Measurements from ENCODE around the gene PDE4D. TPM values are rescaled to one million over a fixed set of nuclear protein-coding genes. Genes with fewer than 3 reads are reported as not detected.

Gene PDE4D
- total RNA-seq, 1 experiment from 2014 or later, result 3.3 TPM

DNA sequence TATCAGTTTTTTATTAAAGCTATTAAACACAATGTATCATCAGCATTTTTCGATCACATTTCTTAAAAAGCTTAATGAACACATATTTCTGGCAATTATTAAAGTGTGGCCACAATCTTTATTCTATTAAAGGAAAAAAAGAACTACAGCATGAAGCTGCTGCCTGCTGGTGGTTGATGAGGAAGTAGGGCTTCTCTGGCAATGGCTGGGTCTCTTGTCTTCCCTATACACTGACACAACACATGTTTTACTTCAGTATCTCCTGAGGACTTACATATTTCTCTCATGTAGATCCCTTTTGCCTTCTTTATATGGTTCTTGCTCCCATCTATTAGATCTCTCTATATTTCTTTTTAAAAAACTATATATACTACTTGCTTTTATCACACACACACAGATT, 719.9 kb downstream of the PDE4D start (continued):
- TF ChIP-seq, protein P1, sequence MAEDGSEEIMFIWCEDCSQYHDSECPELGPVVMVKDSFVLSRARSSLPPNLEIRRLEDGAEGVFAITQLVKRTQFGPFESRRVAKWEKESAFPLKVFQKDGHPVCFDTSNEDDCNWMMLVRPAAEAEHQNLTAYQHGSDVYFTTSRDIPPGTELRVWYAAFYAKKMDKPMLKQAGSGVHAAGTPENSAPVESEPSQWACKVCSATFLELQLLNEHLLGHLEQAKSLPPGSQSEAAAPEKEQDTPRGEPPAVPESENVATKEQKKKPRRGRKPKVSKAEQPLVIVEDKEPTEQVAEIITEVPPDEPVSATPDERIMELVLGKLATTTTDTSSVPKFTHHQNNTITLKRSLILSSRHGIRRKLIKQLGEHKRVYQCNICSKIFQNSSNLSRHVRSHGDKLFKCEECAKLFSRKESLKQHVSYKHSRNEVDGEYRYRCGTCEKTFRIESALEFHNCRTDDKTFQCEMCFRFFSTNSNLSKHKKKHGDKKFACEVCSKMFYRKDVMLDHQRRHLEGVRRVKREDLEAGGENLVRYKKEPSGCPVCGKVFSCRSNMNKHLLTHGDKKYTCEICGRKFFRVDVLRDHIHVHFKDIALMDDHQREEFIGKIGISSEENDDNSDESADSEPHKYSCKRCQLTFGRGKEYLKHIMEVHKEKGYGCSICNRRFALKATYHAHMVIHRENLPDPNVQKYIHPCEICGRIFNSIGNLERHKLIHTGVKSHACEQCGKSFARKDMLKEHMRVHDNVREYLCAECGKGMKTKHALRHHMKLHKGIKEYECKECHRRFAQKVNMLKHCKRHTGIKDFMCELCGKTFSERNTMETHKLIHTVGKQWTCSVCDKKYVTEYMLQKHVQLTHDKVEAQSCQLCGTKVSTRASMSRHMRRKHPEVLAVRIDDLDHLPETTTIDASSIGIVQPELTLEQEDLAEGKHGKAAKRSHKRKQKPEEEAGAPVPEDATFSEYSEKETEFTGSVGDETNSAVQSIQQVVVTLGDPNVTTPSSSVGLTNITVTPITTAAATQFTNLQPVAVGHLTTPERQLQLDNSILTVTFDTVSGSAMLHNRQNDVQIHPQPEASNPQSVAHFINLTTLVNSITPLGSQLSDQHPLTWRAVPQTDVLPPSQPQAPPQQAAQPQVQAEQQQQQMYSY (CRISPR knock-in tag; IDR thresholded peaks at IDR 0.05), result no peak
- TF ChIP-seq ELF4 (CRISPR knock-in tag; IDR thresholded peaks at IDR 0.05; ENCODE audit: low read depth) (no peak), MXD4 (CRISPR knock-in tag; IDR thresholded peaks at IDR 0.05; ENCODE audit: borderline replicate concordance) (no peak)

DNA sequence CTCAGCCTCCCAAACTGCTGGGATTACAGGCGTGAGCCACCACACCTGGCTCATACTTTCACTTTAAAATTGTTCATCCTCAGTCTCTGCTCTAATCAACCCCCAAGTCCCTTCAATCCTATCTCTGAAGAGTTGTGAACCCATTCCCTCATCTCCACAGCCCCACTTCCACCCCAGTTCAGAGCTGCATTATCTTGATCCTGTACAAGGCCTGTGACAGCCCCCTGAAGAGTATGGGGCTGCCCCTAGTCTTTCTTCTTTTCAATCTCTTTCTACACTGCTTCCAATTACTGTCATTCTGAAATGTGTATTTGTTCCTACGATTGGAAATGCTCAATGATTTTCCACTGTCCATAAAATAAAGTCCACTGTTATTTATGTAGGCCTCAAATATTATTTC, 722.4 kb downstream of the PDE4D start:
- CTCF ChIA-PET, result no interaction called here
- Mint-ChIP-seq H3K27me3 (ENCODE audit: low read depth) (no peaks in the 10 kb centered on the region), H3K27ac (no peak overlapping the region), H3K9me3 (no peaks in the 10 kb centered on the region), H3K4me3 (no peak overlapping the region), H3K4me1 (0 out of 2 replicates have a peak, but pooled peaks cover 4% of the 10 kb centered on the region), H3K36me3 (no peaks in the 10 kb centered on the region)
- ATAC-seq (no peak), DNase-seq (ENCODE audit: low spot score) (no peak)
- no peak for TF ChIP-seq FOXK1 (CRISPR knock-in tag; IDR thresholded peaks at IDR 0.05)
- TF ChIP-seq, protein P2, sequence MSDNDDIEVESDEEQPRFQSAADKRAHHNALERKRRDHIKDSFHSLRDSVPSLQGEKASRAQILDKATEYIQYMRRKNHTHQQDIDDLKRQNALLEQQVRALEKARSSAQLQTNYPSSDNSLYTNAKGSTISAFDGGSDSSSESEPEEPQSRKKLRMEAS (CRISPR knock-in tag; IDR thresholded peaks at IDR 0.05), result no peak
- TF ChIP-seq ZNF423 (CRISPR knock-in tag; IDR thresholded peaks at IDR 0.05), result no peak
- TF ChIP-seq CREM (CRISPR knock-in tag; IDR thresholded peaks at IDR 0.05), result no peak
- TF ChIP-seq, protein P3, sequence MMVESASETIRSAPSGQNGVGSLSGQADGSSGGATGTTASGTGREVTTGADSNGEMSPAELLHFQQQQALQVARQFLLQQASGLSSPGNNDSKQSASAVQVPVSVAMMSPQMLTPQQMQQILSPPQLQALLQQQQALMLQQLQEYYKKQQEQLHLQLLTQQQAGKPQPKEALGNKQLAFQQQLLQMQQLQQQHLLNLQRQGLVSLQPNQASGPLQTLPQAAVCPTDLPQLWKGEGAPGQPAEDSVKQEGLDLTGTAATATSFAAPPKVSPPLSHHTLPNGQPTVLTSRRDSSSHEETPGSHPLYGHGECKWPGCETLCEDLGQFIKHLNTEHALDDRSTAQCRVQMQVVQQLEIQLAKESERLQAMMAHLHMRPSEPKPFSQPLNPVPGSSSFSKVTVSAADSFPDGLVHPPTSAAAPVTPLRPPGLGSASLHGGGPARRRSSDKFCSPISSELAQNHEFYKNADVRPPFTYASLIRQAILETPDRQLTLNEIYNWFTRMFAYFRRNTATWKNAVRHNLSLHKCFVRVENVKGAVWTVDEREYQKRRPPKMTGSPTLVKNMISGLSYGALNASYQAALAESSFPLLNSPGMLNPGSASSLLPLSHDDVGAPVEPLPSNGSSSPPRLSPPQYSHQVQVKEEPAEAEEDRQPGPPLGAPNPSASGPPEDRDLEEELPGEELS (CRISPR knock-in tag; IDR thresholded peaks at IDR 0.05), result no peak
- TF ChIP-seq, protein P4, sequence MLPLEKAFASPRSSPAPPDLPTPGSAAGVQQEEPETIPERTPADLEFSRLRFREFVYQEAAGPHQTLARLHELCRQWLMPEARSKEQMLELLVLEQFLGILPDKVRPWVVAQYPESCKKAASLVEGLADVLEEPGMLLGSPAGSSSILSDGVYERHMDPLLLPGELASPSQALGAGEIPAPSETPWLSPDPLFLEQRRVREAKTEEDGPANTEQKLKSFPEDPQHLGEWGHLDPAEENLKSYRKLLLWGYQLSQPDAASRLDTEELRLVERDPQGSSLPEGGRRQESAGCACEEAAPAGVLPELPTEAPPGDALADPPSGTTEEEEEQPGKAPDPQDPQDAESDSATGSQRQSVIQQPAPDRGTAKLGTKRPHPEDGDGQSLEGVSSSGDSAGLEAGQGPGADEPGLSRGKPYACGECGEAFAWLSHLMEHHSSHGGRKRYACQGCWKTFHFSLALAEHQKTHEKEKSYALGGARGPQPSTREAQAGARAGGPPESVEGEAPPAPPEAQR (CRISPR knock-in tag; IDR thresholded peaks at IDR 0.05), result no peak
- no peak for TF ChIP-seq FOXP1 (CRISPR knock-in tag; IDR thresholded peaks at IDR 0.05; ENCODE audit: borderline replicate concordance)
- TF ChIP-seq, protein P5, sequence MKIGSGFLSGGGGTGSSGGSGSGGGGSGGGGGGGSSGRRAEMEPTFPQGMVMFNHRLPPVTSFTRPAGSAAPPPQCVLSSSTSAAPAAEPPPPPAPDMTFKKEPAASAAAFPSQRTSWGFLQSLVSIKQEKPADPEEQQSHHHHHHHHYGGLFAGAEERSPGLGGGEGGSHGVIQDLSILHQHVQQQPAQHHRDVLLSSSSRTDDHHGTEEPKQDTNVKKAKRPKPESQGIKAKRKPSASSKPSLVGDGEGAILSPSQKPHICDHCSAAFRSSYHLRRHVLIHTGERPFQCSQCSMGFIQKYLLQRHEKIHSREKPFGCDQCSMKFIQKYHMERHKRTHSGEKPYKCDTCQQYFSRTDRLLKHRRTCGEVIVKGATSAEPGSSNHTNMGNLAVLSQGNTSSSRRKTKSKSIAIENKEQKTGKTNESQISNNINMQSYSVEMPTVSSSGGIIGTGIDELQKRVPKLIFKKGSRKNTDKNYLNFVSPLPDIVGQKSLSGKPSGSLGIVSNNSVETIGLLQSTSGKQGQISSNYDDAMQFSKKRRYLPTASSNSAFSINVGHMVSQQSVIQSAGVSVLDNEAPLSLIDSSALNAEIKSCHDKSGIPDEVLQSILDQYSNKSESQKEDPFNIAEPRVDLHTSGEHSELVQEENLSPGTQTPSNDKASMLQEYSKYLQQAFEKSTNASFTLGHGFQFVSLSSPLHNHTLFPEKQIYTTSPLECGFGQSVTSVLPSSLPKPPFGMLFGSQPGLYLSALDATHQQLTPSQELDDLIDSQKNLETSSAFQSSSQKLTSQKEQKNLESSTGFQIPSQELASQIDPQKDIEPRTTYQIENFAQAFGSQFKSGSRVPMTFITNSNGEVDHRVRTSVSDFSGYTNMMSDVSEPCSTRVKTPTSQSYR (CRISPR knock-in tag; IDR thresholded peaks at IDR 0.05), result no peak
- no peak for TF ChIP-seq IRF2 (CRISPR knock-in tag; IDR thresholded peaks at IDR 0.05; ENCODE audit: borderline replicate concordance, low read depth)
- TF ChIP-seq, protein P6, sequence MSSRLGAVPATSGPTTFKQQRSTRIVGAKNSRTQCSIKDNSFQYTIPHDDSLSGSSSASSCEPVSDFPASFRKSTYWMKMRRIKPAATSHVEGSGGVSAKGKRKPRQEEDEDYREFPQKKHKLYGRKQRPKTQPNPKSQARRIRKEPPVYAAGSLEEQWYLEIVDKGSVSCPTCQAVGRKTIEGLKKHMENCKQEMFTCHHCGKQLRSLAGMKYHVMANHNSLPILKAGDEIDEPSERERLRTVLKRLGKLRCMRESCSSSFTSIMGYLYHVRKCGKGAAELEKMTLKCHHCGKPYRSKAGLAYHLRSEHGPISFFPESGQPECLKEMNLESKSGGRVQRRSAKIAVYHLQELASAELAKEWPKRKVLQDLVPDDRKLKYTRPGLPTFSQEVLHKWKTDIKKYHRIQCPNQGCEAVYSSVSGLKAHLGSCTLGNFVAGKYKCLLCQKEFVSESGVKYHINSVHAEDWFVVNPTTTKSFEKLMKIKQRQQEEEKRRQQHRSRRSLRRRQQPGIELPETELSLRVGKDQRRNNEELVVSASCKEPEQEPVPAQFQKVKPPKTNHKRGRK (CRISPR knock-in tag; IDR thresholded peaks at IDR 0.05; ENCODE audit: borderline replicate concordance), result no peak
- TF ChIP-seq, protein P7, sequence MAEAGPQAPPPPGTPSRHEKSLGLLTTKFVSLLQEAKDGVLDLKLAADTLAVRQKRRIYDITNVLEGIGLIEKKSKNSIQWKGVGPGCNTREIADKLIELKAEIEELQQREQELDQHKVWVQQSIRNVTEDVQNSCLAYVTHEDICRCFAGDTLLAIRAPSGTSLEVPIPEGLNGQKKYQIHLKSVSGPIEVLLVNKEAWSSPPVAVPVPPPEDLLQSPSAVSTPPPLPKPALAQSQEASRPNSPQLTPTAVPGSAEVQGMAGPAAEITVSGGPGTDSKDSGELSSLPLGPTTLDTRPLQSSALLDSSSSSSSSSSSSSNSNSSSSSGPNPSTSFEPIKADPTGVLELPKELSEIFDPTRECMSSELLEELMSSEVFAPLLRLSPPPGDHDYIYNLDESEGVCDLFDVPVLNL (CRISPR knock-in tag; IDR thresholded peaks at IDR 0.05; ENCODE audit: borderline replicate concordance, low read depth), result no peak
- no peak for TF ChIP-seq TP53 (CRISPR knock-in tag; IDR thresholded peaks at IDR 0.05)
- no peak for TF ChIP-seq GABPB1 (CRISPR knock-in tag; IDR thresholded peaks at IDR 0.05)
- TF ChIP-seq SOX15 (CRISPR knock-in tag; IDR thresholded peaks at IDR 0.05), result no peak
- no peak for TF ChIP-seq ZNF317 (CRISPR knock-in tag; IDR thresholded peaks at IDR 0.05; ENCODE audit: borderline replicate concordance, low read depth)
- TF ChIP-seq FOXJ3 (CRISPR knock-in tag; IDR thresholded peaks at IDR 0.05; ENCODE audit: borderline replicate concordance), result no peak
- TF ChIP-seq ETV6 (CRISPR knock-in tag; IDR thresholded peaks at IDR 0.05), result no peak
- no peak for TF ChIP-seq JAZF1 (CRISPR knock-in tag; IDR thresholded peaks at IDR 0.05)
- POLR2A ChIA-PET, result interaction anchor here (0.7 kb wide), 1 partner anchor 197 kb away, joined by 4 read pairs; no protein-coding TSS in a partner anchor
